Measurements from ENCODE around the gene SSTR4.

- TF ChIP-seq EZH2 (IDR thresholded peaks at IDR 0.05; ENCODE audit: insufficient read depth, poor library complexity, severe bottlenecking) (no peak), EZH2phosphoT487 (IDR thresholded peaks at IDR 0.05; ENCODE audit: insufficient read depth, low read depth) (no peak)
These were observed 33.2 kb downstream of the SSTR4 start for GRCh38 chr20:23068283-23068682.
